Adrenal gland (tissue), 12 donors: ENCODE results near the gene CAMTA1. TPM values are rescaled to one million over a fixed set of nuclear protein-coding genes. Genes with fewer than 3 reads are reported as not detected.
A peak's percentile ranks its signal among the peaks of the same experiment; 100 is the strongest.

Source experiments
- DNase-seq, 7 donors: peaks; one replicate each; pipeline ENCODE4 v3.0.0-alpha.2; 2019 to 2020
- H3K27ac ChIP-seq, 5 donors: fragments of 200-600 bp; sonication (generic) in 4 of 5; 1 replicate in 3 of 5; 2 replicates in 2 of 5; pipeline versions ENCODE4 v1.5.1 to v1.8.0; 2016 to 2020; ENCODE audit warnings: mild to moderate bottlenecking in 1 of 5
- H3K27me3 ChIP-seq: fragments of 200-600 bp; 2 replicates; pipeline ENCODE4 v1.8.0; 2021
- H3K36me3 ChIP-seq, 2 donors: fragments of 200-600 bp; replicated peaks in 1 of 2; 1 replicate in 1 of 2; 2 replicates in 1 of 2; pipeline versions ENCODE4 v1.5.1 to v1.8.0; 2018 to 2022
- H3K4me1 ChIP-seq, 2 donors: fragments of 200-600 bp; replicated peaks in 1 of 2; 1 replicate in 1 of 2; 2 replicates in 1 of 2; pipeline versions ENCODE4 v1.5.1 to v1.8.0; 2018 to 2021
- H3K4me3 ChIP-seq, 4 donors: fragments of 200-600 bp; sonication (generic) in 3 of 4; one replicate each; pipeline ENCODE4 v1.5.1; 2016 to 2018
- H3K9me3 ChIP-seq, 3 donors: fragments of 200-600 bp; sonication (generic) in 1 of 3; replicated peaks in 1 of 3; 1 replicate in 2 of 3; 2 replicates in 1 of 3; pipeline versions ENCODE4 v1.5.1 to v1.8.0; 2016 to 2021
- CTCF ChIP-seq, 6 experiments: fragments of 450-650 bp in 4 of 6; fragments of 200-600 bp in 2 of 6; sonication (generic) in 1 of 6; IDR thresholded peaks; 1 replicate in 5 of 6; 2 replicates in 1 of 6; pipeline versions ENCODE4 v1.5.1 to v1.8.0; 2016 to 2021; ENCODE audit warnings: antibody characterized with exemption in 6 of 6, mild to moderate bottlenecking in 2 of 6, moderate library complexity in 1 of 6
- POLR2A ChIP-seq, 2 donors: fragments of 450-650 bp; IDR thresholded peaks; one replicate each; pipeline ENCODE4 v1.6.1; 2017; ENCODE audit warnings: antibody characterized with exemption in 2 of 2, mild to moderate bottlenecking in 2 of 2, moderate library complexity in 1 of 2
- WGBS, 4 donors: extraction: QIAGEN DNeasy Blood & Tissue Kit in 2 of 4; methylation state at CpG; one replicate each; pipeline versions ENCODE4 v1.1.5 to v1.1.7; 2013 to 2017; 5-methylcytosine and 5-hydroxymethylcytosine counted together
- intact Hi-C, 2 donors: fragments of 100-400 bp; cut with DNase I; formaldehyde crosslinking; loops; one replicate each; pipeline versions ENCODE4 v1.14.1 to v1.15.0; 2022 to 2023
- polyA plus RNA-seq, 3 donors: library from polyadenylated mRNA; stranded (reverse); fragments of 200-250 nt in 2 of 3; fragments of 350-450 nt in 1 of 3; fragmentation: Illumina TruSeq in 1 of 3; extraction: RNeasy Lipid Tissue Mini Kit (QIAGEN cat#74804) in 1 of 3; gene quantifications; one replicate each; pipeline ENCODE4 v1.2.3, GENCODE V29; 2013 to 2014
- total RNA-seq, 9 donors: library from RNA; depleted of rRNA in 4 of 9; stranded (reverse); fragments of >200 nt in 4 of 9; fragments of 120-200 nt in 1 of 9; fragmentation: NEBNext Ultra II Directional in 1 of 9; extraction: Animal tissue kit (Norgen Biotek cat#: 25700) in 1 of 9; gene quantifications; one replicate each; pipeline versions ENCODE4 v1.1.0 to v1.2.4, GENCODE V29; 2013 to 2023
- donor health status: healthy with polysubstance abuse.
- donor health status: Bipolar disorder and iron deficiency.
- donor health status: DM: yes; HTN: yes; CAD: no.
- donor health status: DM: no; HTN: no; CAD: no.
- donor health status: DM: no; HTN: no; CAD: no.
- donor health status: DM: yes; HTN: yes; CAD: no.

The CAMTA1 gene
- total and polyA plus RNA-seq, 12 donors = 62.9 to 141 (median 96.9) TPM

- 64 to 74% (median 70%) methylated on average over 14 to 17 of the region's 17 CpGs for WGBS, 4 donors
- no peak overlapping the region for H3K27ac ChIP-seq
- TF ChIP-seq CTCF (IDR thresholded peaks at IDR 0.05) (no peak), POLR2A (IDR thresholded peaks at IDR 0.05) (no peak)
- no peak overlapping the region for H3K4me3 ChIP-seq
- H3K4me1 ChIP-seq = no peaks in the 10 kb centered on the region
- intact Hi-C loops = no loop called here
- peak in 1 of 7 donors; percentile 35 for DNase-seq
- H3K9me3 ChIP-seq = no peaks in the 10 kb centered on the region
- no peaks in the 10 kb centered on the region for H3K27me3 ChIP-seq
- H3K36me3 ChIP-seq = no peaks in the 10 kb centered on the region
Measured at GRCh38 chr1:7235871-7236517, 450.7 kb downstream of the CAMTA1 start.

GRCh38 chr1:7236844-7237515, 451.7 kb downstream of the CAMTA1 start:
- DNase-seq = peak in 1 of 7 donors; percentile 31
- no peak overlapping the region for H3K4me3 ChIP-seq
- no peaks in the 10 kb centered on the region for H3K9me3 ChIP-seq
- H3K4me1 ChIP-seq = no peaks in the 10 kb centered on the region
- TF ChIP-seq POLR2A (IDR thresholded peaks at IDR 0.05) (no peak), CTCF (IDR thresholded peaks at IDR 0.05) (no peak)
- 83 to 91% (median 90%) methylated on average over 4 to 6 of the region's 6 CpGs for WGBS, 4 donors
- H3K27me3 ChIP-seq = no peaks in the 10 kb centered on the region
- H3K36me3 ChIP-seq = no peaks in the 10 kb centered on the region
- H3K27ac ChIP-seq = no peak overlapping the region
- intact Hi-C loops = no loop called here

- 67 to 87% (median 86%) methylated on average over 6 of the region's 6 CpGs for WGBS, 4 donors
- intact Hi-C loops = no loop called here
- no peaks in the 10 kb centered on the region for H3K9me3 ChIP-seq
- H3K36me3 ChIP-seq = no peaks in the 10 kb centered on the region
- no peaks in the 10 kb centered on the region for H3K27me3 ChIP-seq
- peak in 1 of 7 donors; percentile 36 for DNase-seq
- TF ChIP-seq CTCF (IDR thresholded peaks at IDR 0.05) = no peak
- no peak for TF ChIP-seq POLR2A (IDR thresholded peaks at IDR 0.05)
- H3K4me1 ChIP-seq = no peaks in the 10 kb centered on the region
- no peak overlapping the region for H3K4me3 ChIP-seq
- no peak overlapping the region for H3K27ac ChIP-seq
Measured at GRCh38 chr1:7247158-7247557, 461.9 kb downstream of the CAMTA1 start.

- intact Hi-C loops = no loop called here
- TF ChIP-seq CTCF (IDR thresholded peaks at IDR 0.05) = no peak
- Histone ChIP-seq H3K27me3 (no peaks in the 10 kb centered on the region), H3K4me3 (no peak overlapping the region), H3K27ac (no peak overlapping the region), H3K9me3 (no peaks in the 10 kb centered on the region), H3K4me1 (no peaks in the 10 kb centered on the region), H3K36me3 (no peaks in the 10 kb centered on the region)
- 69 to 78% (median 74%) methylated on average over 21 to 22 of the region's 22 CpGs for WGBS, 4 donors
- DNase-seq = peak in 2 of 7 donors; percentile 8 to 43
Measured at GRCh38 chr1:7247791-7248548, 462.7 kb downstream of the CAMTA1 start.
